ENCODE data around the gene ST7L. TPM values are rescaled to one million over a fixed set of nuclear protein-coding genes. Genes with fewer than 3 reads are reported as not detected.

ST7L gene
- total RNA-seq, 3 donors from 2014 or later (not counting 1 experiment from before 2014, with no cell fraction given), result 23.5 to 32.3 (median 30.1) TPM

DNA sequence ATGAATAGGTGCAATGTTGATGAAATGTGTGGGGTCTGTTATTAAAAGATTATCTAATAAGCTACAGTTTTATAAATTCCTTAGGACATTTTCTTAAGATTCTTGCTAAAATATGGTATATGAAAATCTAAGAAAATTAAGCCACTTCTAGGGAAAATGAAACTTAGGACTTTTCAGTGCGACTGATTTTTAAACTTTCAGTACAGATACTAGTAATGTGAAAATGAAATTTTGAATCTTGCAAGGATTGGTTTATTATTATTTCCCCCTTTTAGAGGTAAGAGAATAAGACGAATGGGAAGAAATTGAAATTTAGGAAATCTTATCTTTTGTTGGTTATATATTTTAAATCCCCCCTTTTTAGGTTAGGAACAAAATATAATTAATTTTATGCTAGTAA lies 17.1 kb upstream of the ST7L start:
- TF ChIP-seq, protein P1, sequence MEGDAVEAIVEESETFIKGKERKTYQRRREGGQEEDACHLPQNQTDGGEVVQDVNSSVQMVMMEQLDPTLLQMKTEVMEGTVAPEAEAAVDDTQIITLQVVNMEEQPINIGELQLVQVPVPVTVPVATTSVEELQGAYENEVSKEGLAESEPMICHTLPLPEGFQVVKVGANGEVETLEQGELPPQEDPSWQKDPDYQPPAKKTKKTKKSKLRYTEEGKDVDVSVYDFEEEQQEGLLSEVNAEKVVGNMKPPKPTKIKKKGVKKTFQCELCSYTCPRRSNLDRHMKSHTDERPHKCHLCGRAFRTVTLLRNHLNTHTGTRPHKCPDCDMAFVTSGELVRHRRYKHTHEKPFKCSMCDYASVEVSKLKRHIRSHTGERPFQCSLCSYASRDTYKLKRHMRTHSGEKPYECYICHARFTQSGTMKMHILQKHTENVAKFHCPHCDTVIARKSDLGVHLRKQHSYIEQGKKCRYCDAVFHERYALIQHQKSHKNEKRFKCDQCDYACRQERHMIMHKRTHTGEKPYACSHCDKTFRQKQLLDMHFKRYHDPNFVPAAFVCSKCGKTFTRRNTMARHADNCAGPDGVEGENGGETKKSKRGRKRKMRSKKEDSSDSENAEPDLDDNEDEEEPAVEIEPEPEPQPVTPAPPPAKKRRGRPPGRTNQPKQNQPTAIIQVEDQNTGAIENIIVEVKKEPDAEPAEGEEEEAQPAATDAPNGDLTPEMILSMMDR (IDR thresholded peaks at IDR 0.05), result no peak
- no peak overlapping the region for H3K27ac ChIP-seq (ENCODE audit: low read length)
- peaks cover 62 to 64% of the 10 kb centered on the region in 2 donors for H3K4me1 Mint-ChIP-seq
- peak overlapping the region; percentile 56 for H3K4me3 Mint-ChIP-seq
- peak overlapping the region; percentile 63 to 92 for H3K27ac Mint-ChIP-seq
- no peaks in the 10 kb centered on the region for H3K9me3 ChIP-seq (ENCODE audit: control insufficient read depth, insufficient read depth, low read length)
- peaks cover 14% of the 10 kb centered on the region for H3K4me1 ChIP-seq (ENCODE audit: control insufficient read depth, insufficient read depth, low read length)
- H3K36me3 ChIP-seq (ENCODE audit: control insufficient read depth, insufficient read depth, low read length), result peaks cover 2% of the 10 kb centered on the region
- ATAC-seq (no peak), DNase-seq (no peak)
- no peaks in the 10 kb centered on the region for H3K9me3 Mint-ChIP-seq
- H3K36me3 Mint-ChIP-seq, result no peaks in the 10 kb centered on the region
- 50% methylated on average over 1 of the region's 2 CpGs for WGBS (ENCODE audit: insufficient coverage)
- no peak overlapping the region for H3K4me3 ChIP-seq (ENCODE audit: low read length)
- no peaks in the 10 kb centered on the region for H3K27me3 ChIP-seq (ENCODE audit: control insufficient read depth, insufficient read depth, low read length)
- intact Hi-C loops (cut with micrococcal nuclease), result no loop called here
- no peaks in the 10 kb centered on the region for H3K27me3 Mint-ChIP-seq (ENCODE audit: low read depth in 2 of 2)

DNA sequence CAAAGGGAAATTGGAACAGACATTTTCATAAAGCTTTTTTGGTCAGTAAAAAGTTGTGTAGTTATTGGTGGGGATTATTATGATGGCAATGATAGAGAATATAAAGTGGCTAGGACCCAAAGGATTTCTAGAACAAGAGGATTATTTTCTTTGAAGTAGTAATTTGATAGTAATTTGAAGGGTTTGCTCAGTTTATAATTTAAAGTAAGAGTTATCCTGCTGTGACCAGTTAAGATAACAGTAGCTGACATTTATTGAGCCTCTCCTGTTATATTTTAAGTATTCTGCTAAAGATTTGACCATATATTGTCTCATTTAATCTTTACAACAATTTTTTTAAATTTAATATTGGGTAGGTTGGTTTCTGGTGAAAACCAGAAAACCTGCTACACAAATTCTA lies 15.4 kb upstream of the ST7L start:
- ATAC-seq (no peak), DNase-seq (no peak)
- Histone ChIP-seq H3K36me3 (ENCODE audit: control insufficient read depth, insufficient read depth, low read length) (peaks cover 14% of the 10 kb centered on the region), H3K9me3 (ENCODE audit: control insufficient read depth, insufficient read depth, low read length) (no peaks in the 10 kb centered on the region), H3K4me1 (ENCODE audit: control insufficient read depth, insufficient read depth, low read length) (peaks cover 19% of the 10 kb centered on the region), H3K27me3 (ENCODE audit: control insufficient read depth, insufficient read depth, low read length) (no peaks in the 10 kb centered on the region), H3K4me3 (ENCODE audit: low read length) (no peak overlapping the region), H3K27ac (ENCODE audit: low read length) (no peak overlapping the region)
- H3K9me3 Mint-ChIP-seq, result no peaks in the 10 kb centered on the region
- no peaks in the 10 kb centered on the region for H3K36me3 Mint-ChIP-seq
- TF ChIP-seq, protein P1 (IDR thresholded peaks at IDR 0.05), result no peak
- peaks cover 74 to 76% of the 10 kb centered on the region in 2 donors for H3K4me1 Mint-ChIP-seq
- H3K27ac Mint-ChIP-seq, result peak overlapping the region; percentile 79 to 92
- peak overlapping the region; percentile 43 for H3K4me3 Mint-ChIP-seq
- no peaks in the 10 kb centered on the region for H3K27me3 Mint-ChIP-seq (ENCODE audit: low read depth in 2 of 2)
- intact Hi-C loops (cut with micrococcal nuclease), result no loop called here

DNA sequence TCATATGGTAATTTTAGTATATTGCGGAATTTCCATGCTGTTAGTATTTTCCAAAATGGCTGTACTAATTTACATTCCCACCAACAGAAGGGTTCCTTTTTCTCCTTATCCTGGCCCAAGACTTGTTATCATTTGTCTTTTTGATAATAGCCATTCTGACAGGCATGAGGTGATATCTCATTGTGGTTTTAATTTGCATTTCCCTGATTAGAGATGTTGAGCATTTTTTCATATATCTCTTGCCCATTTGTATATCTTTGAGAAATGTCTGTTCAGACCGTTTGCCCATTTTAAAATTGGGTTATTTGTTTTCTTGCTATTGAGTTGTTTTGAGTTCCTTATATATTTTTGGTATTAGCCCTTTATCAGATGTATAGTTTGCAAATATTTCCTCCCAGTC lies 14.7 kb upstream of the ST7L start:
- H3K27ac ChIP-seq (ENCODE audit: low read length), result no peak overlapping the region
- DNase-seq (no peak), ATAC-seq (no peak)
- Mint-ChIP-seq H3K27ac (peak overlapping the region; percentile 79 to 92), H3K36me3 (no peaks in the 10 kb centered on the region), H3K4me1 (peaks cover 81 to 84% of the 10 kb centered on the region in 2 donors), H3K27me3 (ENCODE audit: low read depth in 2 of 2) (no peaks in the 10 kb centered on the region), H3K4me3 (no peak overlapping the region), H3K9me3 (no peaks in the 10 kb centered on the region)
- H3K4me1 ChIP-seq (ENCODE audit: control insufficient read depth, insufficient read depth, low read length), result peaks cover 22% of the 10 kb centered on the region
- H3K27me3 ChIP-seq (ENCODE audit: control insufficient read depth, insufficient read depth, low read length), result no peaks in the 10 kb centered on the region
- H3K36me3 ChIP-seq (ENCODE audit: control insufficient read depth, insufficient read depth, low read length), result peaks cover 17% of the 10 kb centered on the region
- WGBS (ENCODE audit: insufficient coverage), result 60% methylated on average over 1 of the region's 2 CpGs
- H3K9me3 ChIP-seq (ENCODE audit: control insufficient read depth, insufficient read depth, low read length), result no peaks in the 10 kb centered on the region
- intact Hi-C loops (cut with micrococcal nuclease), result no loop called here
- TF ChIP-seq, protein P1 (IDR thresholded peaks at IDR 0.05), result no peak
- H3K4me3 ChIP-seq (ENCODE audit: low read length), result no peak overlapping the region

DNA sequence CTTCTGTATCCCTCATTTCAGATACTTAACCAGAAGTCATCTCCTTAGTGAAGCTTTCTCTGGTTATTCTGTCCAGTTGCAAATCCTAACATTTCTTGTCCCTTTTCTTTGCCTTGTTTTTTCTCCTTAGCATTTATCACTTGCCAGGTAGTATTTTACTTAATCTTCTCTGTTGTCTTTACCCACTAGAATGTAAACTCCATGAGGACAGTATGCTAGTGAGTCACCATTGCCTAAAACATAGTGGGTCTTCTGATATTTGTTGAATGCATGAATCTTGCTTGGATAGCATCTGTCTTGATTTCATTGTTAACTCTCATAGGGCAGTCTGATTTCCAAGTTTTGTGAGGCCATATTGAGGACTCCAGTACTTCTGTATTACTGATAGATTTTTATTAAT lies 10.3 kb upstream of the ST7L start:
- H3K4me1 Mint-ChIP-seq, result peaks cover 87 to 88% of the 10 kb centered on the region in 2 donors
- H3K4me1 ChIP-seq (ENCODE audit: control insufficient read depth, insufficient read depth, low read length), result peaks cover 32% of the 10 kb centered on the region
- H3K27ac ChIP-seq (ENCODE audit: low read length), result no peak overlapping the region
- H3K4me3 ChIP-seq (ENCODE audit: low read length), result no peak overlapping the region
- no peaks in the 10 kb centered on the region for H3K36me3 Mint-ChIP-seq
- H3K27me3 Mint-ChIP-seq (ENCODE audit: low read depth in 2 of 2), result no peaks in the 10 kb centered on the region
- no peaks in the 10 kb centered on the region for H3K9me3 Mint-ChIP-seq
- no peak overlapping the region for H3K4me3 Mint-ChIP-seq
- peak overlapping the region; percentile 41 to 66 for H3K27ac Mint-ChIP-seq
- no peaks in the 10 kb centered on the region for H3K9me3 ChIP-seq (ENCODE audit: control insufficient read depth, insufficient read depth, low read length)
- DNase-seq (no peak), ATAC-seq (no peak)
- intact Hi-C loops (cut with micrococcal nuclease), result no loop called here
- TF ChIP-seq, protein P1 (IDR thresholded peaks at IDR 0.05), result no peak
- no peaks in the 10 kb centered on the region for H3K27me3 ChIP-seq (ENCODE audit: control insufficient read depth, insufficient read depth, low read length)
- H3K36me3 ChIP-seq (ENCODE audit: control insufficient read depth, insufficient read depth, low read length), result peaks cover 22% of the 10 kb centered on the region

Measured in natural killer cell (primary cell).